HG03060 (cell line): ENCODE data around the gene CRB1.
A peak's percentile ranks its signal among the peaks of the same experiment; 100 is the strongest.

Source experiments
- ATAC-seq: cut with Tn5 transposase; IDR thresholded peaks from one replicate; pipeline ENCODE4 v1.9.1; 2021; ENCODE audit warnings: low read depth, moderate number of reproducible peaks; ENCODE audit not compliant: unreplicated experiment

CRB1 gene

DNA sequence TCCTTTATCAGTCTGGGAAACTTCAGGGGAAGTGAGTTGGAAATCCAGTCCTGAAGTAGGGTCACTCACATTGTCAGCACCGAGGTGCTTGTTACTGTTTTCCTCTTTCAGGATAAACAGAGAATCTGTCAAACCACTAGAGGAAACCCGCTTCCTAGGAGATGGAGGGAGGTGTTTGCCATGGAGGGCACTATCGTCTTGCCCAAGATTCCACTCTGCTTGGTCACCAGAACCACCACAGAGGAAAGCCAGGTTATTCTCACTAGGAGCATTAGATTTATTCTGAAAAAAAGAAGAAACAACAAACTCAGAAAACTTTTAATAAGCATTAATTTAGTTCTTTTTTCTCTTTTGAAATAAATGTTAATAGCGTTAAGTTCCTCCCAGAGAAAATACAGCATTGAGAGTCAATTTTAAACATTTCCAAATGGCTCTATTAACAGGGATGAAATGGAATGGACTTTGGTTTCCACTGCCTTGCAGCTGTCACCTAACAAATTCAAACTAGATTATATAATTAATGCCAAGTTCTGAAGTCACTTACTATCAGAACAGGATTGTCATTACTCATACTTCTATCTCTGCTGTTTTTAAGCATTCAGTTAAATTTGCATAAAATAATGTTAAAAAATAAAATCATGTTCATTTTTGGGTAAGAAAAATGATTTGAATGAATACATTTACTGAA lies 242.8 kb downstream of the CRB1 start:
- no peak for ATAC-seq

DNA sequence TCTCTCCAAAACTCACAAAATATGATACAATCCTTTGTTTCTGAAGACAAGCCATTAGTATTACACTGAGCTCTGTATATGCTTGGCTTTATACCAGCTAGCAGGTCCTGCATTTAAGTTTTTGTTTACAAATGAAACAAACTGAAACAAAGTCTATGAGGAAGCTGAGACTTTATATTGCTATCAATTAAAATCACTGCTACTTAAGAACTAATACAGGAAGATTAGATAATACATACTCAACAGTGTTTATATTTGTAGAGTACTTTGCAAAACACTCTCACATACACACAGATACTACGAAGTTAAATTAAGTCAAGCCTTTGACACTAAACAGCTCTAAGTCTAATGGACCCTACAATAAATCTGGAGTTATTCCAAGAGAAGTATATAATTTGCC lies 247.4 kb downstream of the CRB1 start:
- no peak for ATAC-seq

DNA sequence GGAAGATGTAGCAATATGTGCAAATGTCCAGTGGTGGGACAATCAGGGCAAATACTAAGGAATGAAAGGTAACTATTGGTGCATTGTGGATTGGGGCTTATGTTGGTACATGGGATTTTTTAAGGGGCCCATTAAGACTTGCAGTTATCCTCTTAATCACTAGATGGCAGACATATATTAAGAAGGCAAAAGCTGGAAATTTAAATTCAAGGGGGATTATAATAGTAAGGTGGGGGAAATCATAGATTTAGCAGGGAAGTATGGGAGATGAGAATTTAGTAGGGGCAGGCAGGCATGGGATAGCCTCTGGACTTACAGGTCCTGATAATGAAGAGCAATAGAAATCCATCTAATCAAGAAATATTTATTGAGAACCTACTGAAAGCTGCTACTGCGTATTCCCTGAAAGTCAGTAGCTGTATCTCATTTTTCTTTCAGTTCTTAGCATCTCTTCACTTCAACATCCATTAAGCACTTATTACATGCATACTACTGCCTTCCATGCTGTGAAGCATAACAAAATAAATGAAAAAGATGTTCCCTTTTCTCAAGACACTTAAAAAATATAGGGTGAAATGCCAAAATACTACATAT lies 251.8 kb downstream of the CRB1 start:
- no peak for ATAC-seq

DNA sequence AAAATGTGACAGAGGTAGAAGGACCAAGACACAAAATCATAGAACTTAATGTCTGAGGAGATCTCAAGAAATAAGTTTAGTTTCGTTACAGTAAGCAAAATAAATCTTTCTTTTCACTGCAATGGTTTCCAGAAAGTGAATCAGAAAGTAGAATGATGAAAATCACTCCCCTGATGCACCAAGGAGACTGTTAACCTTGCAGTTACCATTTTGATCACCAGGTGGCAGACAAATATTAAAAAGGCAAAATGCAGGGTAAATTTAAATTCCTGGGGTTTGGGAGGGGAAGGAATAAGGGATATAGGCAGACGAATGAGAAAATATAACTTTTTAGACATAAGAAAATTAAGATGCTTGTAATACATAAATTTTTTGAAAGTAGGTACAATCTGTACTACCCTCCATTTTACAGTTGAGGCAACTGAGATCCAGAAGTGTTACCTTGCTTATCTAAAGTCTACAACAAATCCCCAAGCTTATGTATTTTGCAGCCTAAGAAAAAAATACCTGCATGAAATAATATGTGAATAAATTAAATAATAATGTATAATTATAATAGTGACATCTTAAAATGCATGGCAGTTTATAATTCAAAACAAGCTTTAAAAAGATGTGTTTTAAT lies 253.2 kb downstream of the CRB1 start:
- peak; percentile 49 for ATAC-seq

DNA sequence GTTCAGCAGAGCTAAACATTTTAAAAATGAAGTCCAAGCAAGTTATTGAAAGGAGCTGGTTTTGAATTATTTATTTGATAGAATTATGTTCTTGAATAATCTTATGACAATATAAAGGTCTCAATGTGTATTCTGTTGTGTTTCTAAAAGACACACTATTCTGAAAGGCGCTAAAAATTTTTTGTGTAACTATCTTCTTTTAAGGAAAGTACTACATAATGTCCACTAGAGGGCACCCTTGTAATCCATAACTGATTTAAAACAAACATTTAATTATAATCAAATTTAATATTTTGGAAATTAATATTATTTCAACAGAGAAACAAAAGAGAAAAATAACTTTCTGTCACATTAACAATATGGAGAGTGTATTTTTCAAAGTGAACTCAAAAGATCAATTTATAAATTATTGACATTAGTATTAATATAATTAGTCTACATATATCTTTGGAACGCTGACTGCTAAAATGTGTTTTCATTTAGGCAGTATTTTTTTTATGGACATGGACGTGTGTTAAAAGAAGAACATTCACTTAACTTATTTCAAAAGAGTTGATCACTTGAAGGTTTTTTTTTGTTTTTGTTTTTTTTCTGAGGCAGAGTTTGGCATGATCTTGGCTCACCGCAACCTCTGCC lies 258.8 kb downstream of the CRB1 start:
- no peak for ATAC-seq
